GM12892 (cell line): ENCODE measurements around the gene CPXM2.

Experiments used
- DNase-seq: peaks from one replicate; pipeline ENCODE4 v3.0.0; 2011; ENCODE audit not compliant: insufficient read length
- FAIRE-seq: peaks from 2 replicates; lab custom pipeline; 2011; peaks lifted over from hg19 to GRCh38; lab: Jason Lieb, UNC
- POLR2A ChIP-seq: IDR thresholded peaks from 2 replicates; pipeline ENCODE4 v1.6.1; 2011; ENCODE audit warnings: low read depth, low read length, control low read depth
- POLR2AphosphoS5 ChIP-seq: IDR thresholded peaks from 2 replicates; pipeline ENCODE4 v1.6.1; 2011; ENCODE audit warnings: low read depth, low read length, control low read depth
- TAF1 ChIP-seq: IDR thresholded peaks from 2 replicates; pipeline ENCODE4 v1.6.1; 2011; ENCODE audit warnings: low read depth, mild to moderate bottlenecking, control low read depth, low read length, borderline replicate concordance

Gene CPXM2

DNA sequence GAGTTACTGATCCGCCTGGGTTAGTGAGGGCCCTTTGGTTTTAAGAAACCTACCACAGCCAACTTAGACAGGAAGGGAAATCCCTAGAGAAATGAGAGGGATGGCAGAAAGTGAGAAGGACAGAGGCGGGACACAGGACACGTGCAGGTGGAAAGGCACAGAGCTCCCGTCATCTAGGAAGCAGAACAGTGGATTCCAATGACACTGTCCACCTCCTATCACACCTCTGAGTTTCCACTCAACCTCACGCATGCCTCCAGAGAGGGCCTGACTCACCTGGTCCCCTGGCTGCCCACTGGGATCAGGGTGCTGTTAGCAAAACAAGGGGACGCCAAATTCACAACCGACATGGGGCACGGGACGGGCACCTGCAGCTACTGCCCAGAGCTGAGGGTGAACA is 26.3 kb downstream of the CPXM2 start:
- FAIRE-seq = no peak
- no peak for DNase-seq
- no peak for TF ChIP-seq POLR2AphosphoS5
- TF ChIP-seq TAF1 = no peak
- TF ChIP-seq POLR2A = no peak

DNA sequence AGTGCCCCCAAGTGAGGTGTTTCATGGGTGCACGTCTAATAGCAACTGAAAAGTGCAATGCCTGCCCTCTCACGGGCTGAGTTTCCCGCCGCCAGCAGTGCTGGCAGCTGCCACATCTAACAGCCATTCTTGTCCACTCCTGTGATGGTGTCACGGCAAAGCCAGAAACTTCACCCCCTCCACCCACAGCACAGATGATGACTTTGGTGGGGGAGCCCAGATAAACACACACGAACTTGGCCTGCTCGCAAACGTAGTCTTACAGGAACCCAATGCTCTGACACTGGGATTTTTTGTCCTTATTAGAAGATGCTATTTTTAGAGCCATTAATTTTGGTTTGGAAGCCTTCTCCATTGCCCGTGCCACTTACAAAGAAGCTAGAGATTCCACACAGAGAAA is 26.7 kb downstream of the CPXM2 start:
- FAIRE-seq (no peak), DNase-seq (no peak)
- TF ChIP-seq TAF1 = no peak
- no peak for TF ChIP-seq POLR2AphosphoS5
- TF ChIP-seq POLR2A = no peak

DNA sequence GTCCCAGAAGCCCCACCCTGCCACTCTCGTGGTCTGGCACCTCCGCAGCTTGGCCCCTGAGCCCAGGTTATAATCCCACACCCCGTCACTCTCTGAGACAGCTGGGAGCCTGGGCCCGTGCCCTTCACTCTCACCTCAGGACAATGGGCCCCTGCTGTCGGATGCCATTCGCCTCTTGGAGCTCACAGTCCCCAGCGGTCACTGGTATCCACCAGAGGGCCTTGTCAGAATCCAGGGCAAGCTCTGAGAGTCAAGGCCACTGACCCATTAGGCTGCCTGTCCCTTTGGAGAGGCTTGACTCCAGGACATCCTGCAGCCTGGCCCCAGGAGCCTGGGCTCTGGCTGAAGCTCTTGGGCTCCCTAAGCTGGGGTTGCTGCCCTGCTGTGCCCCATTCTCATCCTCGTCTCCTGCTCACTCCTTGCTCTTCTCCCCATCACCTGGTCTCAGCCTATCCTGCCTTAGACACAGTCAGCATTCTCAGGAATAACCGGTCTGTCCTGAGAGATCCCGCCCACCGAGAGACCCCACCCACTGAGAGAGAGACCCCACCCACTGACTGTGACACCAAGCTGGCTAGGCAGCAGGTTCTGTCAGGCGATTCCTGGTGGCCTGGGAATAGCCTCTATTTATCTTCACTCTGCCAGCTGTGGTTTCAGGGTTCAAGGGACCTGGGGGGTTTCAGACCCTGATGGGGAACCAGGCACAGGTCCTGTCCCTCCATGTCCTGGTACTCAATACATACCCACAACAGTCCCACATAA is 27.7 kb downstream of the CPXM2 start:
- TF ChIP-seq POLR2AphosphoS5 (no peak), POLR2A (no peak), TAF1 (no peak)
- FAIRE-seq (no peak), DNase-seq (no peak)

DNA sequence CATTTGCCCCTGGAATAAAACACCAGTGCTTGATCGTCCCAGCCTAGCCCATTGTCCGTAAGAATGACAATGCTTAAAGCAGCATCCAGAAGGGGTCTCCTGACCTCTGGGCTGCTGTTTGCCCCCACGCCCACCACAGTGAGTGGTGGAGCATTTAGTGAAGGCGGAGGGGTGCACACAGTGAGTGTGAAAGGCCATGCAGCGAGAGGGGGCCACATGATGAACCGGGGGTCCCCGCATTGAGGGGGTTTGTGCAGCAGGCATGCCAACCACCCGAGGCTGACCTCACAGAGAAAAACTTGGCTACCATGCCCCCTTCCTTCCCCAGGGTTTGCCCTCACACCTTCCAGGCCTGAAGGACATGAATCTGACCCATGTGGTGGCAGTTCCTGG is 28.4 kb downstream of the CPXM2 start:
- TF ChIP-seq TAF1 = no peak
- TF ChIP-seq POLR2AphosphoS5 = no peak
- TF ChIP-seq POLR2A = no peak

DNA sequence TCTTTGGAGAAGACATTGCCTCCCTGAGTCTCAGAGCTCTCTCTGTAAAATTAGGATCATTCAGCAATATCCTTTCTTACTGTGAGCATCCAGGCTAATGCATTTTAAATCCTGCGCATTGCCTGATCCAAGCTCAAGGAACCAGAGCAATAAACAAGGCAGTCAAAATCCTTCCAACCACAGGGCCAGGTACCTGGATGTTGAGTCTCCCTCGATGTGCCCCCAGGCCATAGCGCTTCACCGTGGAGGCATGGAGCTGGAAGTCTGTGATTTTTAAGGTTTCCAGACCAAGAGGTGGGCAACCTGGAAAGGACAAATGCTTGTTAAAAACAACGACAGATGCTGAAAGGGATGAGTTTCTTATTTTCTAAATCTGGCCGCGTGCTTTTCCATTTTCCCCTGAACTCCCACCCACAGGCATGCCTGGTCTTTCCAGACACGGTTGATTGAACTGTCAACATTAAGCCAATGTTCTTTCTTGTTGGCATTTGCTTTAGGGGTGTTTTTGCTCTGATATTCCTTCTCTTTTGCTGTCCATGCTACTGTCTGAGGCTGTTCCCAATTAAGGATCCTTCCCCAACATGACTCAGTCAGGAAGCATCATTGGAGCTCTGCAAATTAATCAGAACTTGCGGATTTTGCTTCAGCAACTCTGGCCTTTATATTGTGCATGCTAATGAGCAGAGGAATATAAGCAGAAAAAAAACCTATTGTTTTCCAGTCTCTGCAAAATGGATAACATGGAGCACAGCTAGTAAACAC is 29.0 kb downstream of the CPXM2 start:
- FAIRE-seq = no peak
- DNase-seq = no peak
- TF ChIP-seq POLR2AphosphoS5 (no peak), TAF1 (no peak), POLR2A (no peak)

More for the DNA sequence above, 28.4 kb downstream of the CPXM2 start:
- FAIRE-seq (no peak), DNase-seq (no peak)

DNA sequence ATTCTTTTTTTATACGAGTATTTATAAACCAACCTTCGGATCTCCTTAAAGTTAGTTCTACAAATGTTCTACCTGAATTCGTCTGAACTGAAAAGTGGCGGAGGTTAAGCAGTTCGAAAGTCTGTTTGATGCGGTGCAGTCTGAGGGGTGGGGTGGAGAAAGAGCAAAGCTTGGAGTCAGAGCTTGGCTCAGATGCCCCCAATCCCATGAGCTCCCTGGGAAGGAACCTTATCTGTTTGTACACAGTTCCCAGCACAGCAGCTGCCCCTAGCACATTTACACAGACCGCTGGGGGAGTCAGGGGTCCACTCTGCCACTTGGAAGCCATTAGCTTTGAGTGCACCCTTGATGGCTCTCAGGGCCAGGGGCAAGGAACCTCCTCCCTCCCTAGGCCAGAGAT is 30.8 kb downstream of the CPXM2 start:
- DNase-seq = no peak
- no peak for TF ChIP-seq POLR2A
- FAIRE-seq = no peak

DNA sequence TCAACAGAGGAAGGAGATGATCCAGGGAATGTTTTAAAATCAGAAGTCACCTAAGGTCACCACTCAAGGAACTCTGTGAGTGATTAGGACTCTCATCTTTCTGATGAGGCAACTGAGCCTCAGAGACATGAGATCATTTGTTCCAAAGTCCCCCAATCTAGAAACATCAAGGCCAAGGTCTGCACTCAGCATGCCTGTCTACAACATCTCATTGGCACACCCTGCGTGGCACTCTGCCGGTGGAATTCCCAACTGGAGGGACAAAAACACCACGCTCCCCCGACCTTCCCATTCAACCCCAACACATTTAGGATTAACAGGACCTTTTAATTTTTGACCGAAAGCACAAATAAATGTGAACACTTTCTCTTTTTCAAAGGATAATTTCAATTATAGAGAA is 31.4 kb downstream of the CPXM2 start:
- TF ChIP-seq POLR2AphosphoS5 (no peak), POLR2A (no peak), TAF1 (no peak)
- DNase-seq (no peak), FAIRE-seq (no peak)

DNA sequence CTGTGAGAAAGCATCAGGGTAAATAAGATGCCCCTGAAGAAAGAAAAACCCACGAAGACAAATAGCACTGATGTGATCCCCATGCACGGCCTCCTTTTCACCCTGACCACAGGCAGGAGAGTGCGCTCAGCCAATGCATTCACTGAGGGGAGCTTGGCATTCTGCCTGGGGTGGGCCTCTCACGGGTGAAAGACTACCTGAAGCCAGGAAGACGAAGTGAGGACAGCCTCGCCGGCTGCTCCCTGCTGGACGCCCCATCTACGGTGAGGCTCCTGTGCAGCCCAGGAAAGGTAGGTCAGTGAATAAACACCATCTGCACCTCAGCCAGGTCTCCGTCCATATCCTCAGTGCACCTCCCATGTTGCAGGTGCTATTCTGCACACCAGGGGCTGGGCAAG is 32.0 kb downstream of the CPXM2 start:
- no peak for FAIRE-seq
- DNase-seq = no peak
- TF ChIP-seq TAF1 (no peak), POLR2A (no peak)

DNA sequence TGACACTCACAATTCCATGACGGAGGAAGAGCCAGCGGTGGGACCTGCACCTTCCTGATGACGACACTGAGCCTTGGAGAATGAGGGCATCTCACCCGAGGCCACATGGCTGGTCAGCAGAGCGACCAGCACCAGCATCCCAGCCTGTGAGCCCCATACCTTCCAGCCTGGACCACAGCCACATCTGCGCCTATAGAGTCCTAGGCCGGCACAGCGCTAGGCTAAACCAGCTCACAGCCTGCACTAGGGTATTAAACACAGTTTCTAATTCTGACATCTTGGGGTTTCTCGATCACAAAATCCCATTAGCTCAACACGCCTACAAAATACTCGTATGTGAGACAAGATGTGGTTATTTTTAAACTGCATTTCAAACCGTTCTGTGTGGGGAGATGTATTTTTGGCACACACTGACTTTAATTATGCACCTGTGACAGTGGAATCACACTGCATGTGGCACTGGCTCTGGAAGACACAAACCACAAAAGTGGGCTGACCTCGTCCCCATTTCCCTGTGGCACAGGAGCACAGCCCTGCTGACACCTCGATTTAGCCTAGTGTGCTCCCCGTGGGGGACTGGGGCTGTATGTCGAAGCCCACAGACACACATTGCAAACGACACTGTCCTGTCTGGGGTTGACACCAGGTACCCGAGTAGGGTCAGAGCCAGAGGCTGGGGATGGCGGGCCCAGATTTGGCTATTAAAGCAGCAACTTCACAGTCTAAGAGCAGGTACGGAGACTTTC is 32.5 kb downstream of the CPXM2 start:
- TF ChIP-seq POLR2AphosphoS5 = no peak
- DNase-seq (no peak), FAIRE-seq (no peak)

DNA sequence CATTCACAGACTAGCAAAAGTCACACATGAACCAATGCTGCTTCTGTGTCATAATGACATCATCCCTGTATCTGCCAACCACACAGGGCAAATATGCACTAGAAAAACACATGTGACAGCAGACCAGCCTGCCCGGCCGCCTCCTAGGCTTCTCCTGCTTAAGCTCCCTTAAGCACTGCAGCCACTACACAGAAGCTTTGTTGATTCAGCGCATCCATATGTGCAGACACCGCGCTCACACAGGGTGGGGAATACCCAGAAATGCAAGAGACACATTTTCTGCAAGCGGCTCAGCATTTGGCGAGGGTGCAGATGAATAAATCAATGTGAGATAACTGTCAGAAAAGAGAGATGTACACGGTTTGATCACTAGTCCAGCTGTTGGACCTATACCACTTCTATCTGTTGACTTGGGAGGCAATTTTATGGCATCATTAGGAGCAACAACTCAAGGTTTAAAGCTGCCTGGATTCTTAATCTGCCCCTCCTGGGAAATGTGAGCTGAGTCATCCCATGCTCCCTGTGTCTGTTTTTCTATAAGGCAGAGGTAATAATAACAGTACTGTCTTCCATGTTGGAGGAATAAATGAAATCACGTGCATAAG is 33.4 kb downstream of the CPXM2 start:
- DNase-seq = no peak
- TF ChIP-seq TAF1 (no peak), POLR2A (no peak), POLR2AphosphoS5 (no peak)
- no peak for FAIRE-seq

DNA sequence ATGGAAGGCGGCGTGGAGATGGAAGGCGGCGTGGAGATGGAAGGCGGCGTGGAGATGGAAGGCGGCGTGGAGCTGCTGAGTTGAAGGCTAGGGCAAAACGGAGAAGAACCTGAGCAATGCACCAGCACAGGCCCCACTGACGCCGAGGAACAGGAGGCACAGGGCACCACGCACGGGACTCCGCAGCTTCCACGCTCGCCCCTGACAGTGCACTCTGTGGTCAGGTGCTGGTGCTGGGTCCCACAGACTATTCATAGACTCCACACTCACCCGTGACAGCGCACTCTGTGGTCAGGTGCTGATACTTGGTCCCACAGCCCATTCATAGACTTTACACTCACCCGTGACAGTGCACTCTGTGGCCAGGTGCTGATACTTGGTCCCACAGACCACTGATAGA is 34.0 kb downstream of the CPXM2 start:
- no peak for FAIRE-seq
- TF ChIP-seq POLR2A (no peak), POLR2AphosphoS5 (no peak), TAF1 (no peak)
- DNase-seq = no peak

DNA sequence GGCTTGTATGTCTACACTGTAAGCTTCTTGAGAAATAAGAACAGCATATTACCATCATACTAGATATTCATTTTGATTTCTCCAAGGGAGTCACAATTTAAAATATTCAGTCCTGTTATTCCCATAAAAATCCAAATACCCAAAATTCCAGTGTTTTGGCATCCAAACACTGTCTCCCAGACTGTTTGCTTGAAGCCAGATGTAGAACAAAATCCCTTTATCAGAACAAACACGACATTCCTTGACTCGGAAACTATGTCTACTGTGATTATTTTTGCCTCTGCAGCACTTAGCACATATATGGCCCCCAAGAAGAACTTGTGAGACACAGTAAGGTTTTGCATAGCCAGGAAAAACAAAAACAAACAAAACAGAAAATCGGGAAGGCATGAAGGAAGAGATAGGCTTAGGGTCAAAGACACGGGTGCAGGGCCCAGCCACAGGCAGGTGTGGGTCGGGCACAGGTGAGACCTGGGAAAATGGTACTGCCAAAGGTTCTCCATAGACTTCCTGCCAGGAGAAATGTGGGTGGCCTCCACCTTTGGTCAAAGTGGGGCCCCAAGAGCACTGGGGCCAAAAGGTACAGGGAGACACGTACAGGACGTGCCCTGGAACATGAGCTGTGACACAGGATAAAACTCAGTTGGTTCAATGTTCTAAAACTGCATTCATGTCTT is 36.5 kb downstream of the CPXM2 start:
- DNase-seq (no peak), FAIRE-seq (no peak)
- TF ChIP-seq POLR2A = no peak
- TF ChIP-seq POLR2AphosphoS5 = no peak
